GM18873 (cell line): ENCODE results near the gene CDK13.

Experiments
- ATAC-seq: cut with Tn5 transposase; IDR thresholded peaks from one replicate; pipeline ENCODE4 v1.9.1; 2021; ENCODE audit warnings: mild to moderate bottlenecking, moderate library complexity, moderate number of reproducible peaks; ENCODE audit not compliant: unreplicated experiment, low FRiP score

Gene CDK13

GRCh38 chr7:39948956-39949928 is 814 bp upstream of the CDK13 start:
- peak; percentile 68 for ATAC-seq

- ATAC-seq, result no peak
Measured at GRCh38 chr7:39950473-39951225, 593 bp downstream of the CDK13 start.

- peak; percentile 17 for ATAC-seq
Measured at GRCh38 chr7:39951226-39952194, 1.5 kb downstream of the CDK13 start.

- no peak for ATAC-seq
Measured at GRCh38 chr7:39952374-39952773, 2.3 kb downstream of the CDK13 start.

- no peak for ATAC-seq
Measured at GRCh38 chr7:39952803-39953202, 2.7 kb downstream of the CDK13 start.

- no peak for ATAC-seq
Measured at GRCh38 chr7:39954694-39955093, 4.6 kb downstream of the CDK13 start.

- ATAC-seq, result no peak
Measured at GRCh38 chr7:39958038-39958437, 8.0 kb downstream of the CDK13 start.

- no peak for ATAC-seq
Measured at GRCh38 chr7:39967406-39968161, 17.5 kb downstream of the CDK13 start.

GRCh38 chr7:39969431-39969830 is 19.4 kb downstream of the CDK13 start:
- ATAC-seq, result no peak

- no peak for ATAC-seq
Measured at GRCh38 chr7:39971924-39972323, 21.9 kb downstream of the CDK13 start.

- no peak for ATAC-seq
Measured at GRCh38 chr7:39973801-39974200, 23.7 kb downstream of the CDK13 start.

- ATAC-seq, result no peak
Measured at GRCh38 chr7:39978230-39978934, 28.3 kb downstream of the CDK13 start.

GRCh38 chr7:39979406-39980073 is 29.5 kb downstream of the CDK13 start:
- no peak for ATAC-seq

- no peak for ATAC-seq
Measured at GRCh38 chr7:39985398-39985918, 35.4 kb downstream of the CDK13 start.

GRCh38 chr7:39987641-39988347 is 37.7 kb downstream of the CDK13 start:
- no peak for ATAC-seq

- ATAC-seq, result no peak
Measured at GRCh38 chr7:40000734-40001315, 50.8 kb downstream of the CDK13 start.

- no peak for ATAC-seq
Measured at GRCh38 chr7:40001649-40002048, 51.6 kb downstream of the CDK13 start.
